Measurements from ENCODE around the gene ZFYVE16.
A peak's percentile ranks its signal among the peaks of the same experiment; 100 is the strongest.
"Not testable (repeated sequence)": the region's sequence is repeated elsewhere in the genome, so short reads cannot be mapped to it uniquely, and the experiment has no call there.

The ZFYVE16 gene

DNA sequence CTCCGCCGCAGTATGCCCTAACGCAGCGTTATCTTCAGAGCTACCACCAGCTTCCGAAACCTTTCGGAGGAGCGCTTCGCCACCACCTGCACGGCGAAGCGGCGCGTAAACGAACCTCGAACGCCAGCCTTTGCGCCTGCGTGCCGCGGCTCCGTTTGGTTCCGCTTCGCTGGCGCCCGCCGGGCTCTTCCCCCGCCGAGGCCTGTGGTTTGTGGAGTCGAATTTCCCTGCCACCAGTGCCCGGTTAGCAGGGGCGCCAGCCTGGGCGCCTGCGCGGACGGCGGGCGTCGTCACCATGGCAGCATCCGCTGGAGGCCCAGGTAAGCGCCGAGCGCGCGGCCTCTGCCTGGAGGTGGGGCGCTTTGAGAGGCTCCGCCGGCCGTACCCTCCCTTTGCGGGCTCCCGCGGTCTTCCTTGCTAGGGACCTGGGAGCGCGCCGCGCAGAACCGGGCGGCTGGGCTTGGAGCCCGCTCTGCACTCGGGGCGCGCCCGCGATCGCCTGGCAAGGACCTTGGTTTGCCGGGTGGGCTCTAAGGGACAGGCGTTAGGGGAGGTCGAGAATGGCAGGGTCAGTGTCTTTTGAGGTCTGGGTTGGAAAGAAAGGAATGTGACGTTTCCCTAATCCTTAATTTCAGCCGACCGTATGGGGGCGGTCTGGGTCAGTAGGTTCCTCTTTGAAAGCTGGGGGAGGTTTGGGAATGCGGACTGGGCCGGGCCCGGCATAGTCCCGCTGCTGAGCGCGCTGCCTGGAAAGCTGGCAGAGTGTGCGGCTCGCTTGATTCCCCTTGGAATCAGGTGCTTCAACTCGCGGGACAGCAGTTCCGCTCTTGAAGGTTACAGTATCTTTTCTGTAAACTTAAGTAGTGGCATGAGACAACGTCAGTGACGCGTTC is 80.2 kb downstream of the ZFYVE16 start, which contains the start of gene FAM151B:
Gene FAM151B (plus strand): TSS at position 272 of the 893 bp plus-strand sequence. CDS start 24 bp downstream, at position 296.
- DNase-seq (ENCODE audit: low read depth in 2 of 2): peak; percentile 59 to 70

DNA sequence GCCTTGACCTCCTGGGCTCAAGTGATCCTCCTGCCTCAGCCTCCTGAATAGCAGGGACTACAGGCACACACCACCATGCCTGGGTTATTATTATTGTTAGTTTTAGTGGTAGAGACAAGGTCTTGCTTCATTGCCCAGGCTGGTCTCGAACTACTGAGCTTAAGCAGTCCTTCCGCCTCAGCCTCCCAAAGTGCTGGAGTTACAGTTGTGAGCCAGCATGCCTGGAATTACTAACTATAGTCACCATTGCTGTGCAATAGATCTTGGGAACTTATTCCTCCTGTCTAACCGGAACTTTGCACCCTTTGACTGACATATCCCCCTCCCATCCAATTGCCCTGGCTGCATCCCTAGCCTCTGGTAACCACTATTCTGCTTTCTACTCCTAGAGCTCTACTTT is 83.4 kb downstream of the ZFYVE16 start:
- DNase-seq (ENCODE audit: low read depth in 2 of 2): no peak

DNA sequence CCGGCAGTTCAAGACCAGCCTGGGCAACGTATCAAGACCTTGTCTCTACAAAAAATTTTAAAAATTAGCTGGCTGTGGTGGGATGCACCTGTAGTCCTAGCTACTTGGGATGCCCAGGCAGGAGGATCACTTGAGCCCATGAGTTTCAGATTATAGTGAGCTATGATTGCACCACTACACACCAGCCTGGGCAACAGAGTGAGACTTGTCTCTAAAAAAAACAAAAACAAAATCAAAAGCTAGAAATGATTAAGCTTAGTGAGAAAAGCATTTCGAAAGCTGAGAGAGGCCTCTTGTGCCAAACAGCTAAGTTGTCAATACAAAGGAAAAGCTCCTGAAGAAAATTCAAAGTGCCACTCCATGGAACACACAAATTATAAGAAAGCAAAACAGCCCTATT is 84.9 kb downstream of the ZFYVE16 start:
- no peak for DNase-seq (ENCODE audit: low read depth in 2 of 2)

DNA sequence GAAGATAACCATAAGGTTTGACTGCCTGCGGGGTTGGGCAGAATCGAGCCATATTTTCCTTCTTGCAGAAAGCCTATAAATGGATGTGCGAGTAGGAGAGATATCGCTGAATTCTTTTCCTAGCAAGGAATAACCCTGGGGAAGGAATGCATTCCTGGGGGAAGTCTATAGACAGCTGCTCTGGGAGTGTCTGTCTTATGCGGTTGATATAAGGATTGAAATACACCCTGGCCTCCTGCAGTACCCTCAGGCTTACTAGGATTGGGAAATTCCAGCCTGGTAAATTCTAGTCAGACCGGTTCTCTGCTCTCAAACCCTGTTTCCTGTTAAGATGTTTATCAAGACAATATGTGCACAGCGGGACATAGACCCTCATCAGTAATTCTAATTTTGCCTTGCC is 85.6 kb downstream of the ZFYVE16 start:
- DNase-seq (ENCODE audit: low read depth in 2 of 2): not testable (repeated sequence)

DNA sequence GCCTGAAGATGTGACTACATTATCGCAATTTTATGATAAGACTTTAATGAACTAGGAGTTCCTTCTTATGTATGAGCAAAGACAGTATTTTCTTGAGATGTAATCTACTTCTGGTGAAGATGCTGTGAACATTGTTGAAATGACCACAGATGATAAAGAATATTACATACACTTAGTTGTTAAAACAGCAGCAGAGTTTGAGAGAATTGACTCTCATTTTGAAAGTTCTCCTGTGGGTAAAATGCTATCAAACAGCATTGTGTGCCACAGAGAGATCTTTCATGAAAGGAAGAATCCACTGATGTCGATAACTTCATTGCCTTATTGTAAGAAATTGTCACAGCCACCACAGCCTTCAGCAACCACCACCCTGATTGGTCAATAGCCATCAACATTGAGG is 88.0 kb downstream of the ZFYVE16 start:
- DNase-seq (ENCODE audit: low read depth in 2 of 2): no peak

DNA sequence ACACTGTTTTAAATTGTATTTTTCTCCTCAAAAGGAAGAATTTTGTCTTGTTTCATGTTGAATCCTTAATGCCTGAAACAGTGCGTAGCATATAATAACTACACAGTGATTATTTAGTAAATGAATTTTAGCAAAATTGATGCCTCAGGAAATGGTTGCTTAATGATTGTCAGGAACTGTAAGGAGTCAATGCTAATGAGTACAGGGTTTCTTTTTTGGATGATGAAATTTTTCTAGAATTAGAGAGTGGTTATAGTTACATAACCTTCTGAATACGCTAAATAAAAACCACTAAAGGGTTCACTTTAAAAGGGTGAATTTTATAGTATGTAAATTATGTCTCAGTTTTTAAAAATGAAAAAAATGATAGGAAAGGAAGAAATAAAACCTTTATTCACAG is 94.9 kb downstream of the ZFYVE16 start:
- no peak for DNase-seq (ENCODE audit: low read depth in 2 of 2)

DNA sequence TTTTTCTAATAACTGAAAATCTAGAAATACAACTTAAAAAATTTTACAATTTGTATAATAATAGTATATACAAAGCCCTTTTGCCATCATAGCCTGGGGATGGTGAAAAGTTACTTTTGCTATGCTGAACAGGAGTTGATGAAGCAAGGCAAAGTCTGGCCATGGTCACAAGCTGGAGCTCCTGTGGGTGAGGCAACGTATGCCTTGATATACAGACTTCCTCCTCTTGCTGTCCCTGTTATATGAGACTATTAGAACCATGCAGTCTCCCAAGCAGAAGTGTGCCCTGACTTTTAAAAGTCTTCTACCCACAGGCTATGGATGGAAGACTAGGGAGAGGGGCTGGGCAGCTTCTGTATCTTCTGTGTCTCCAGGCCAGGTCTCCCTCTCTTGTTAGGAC is 95.8 kb downstream of the ZFYVE16 start:
- no peak for DNase-seq (ENCODE audit: low read depth in 2 of 2)

DNA sequence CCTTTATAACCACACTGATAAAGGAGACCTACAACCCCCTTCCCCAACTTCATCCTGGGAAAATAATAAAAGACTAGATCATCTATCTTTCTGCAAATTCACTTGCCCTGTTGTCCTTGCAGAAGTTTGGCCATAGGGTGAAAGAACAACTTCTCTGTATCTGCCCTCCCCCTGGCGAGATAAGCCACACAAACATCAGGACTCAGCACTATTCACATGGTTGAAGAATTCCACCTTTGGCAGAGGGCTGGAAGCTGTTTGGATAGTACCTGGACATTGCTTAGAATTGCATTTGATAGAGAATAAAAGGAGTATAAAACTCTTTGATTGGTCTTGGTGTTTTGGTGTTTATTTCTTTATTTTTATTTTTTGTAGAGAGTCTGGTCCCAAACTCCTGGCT is 97.0 kb downstream of the ZFYVE16 start:
- DNase-seq (ENCODE audit: low read depth in 2 of 2): no peak

DNA sequence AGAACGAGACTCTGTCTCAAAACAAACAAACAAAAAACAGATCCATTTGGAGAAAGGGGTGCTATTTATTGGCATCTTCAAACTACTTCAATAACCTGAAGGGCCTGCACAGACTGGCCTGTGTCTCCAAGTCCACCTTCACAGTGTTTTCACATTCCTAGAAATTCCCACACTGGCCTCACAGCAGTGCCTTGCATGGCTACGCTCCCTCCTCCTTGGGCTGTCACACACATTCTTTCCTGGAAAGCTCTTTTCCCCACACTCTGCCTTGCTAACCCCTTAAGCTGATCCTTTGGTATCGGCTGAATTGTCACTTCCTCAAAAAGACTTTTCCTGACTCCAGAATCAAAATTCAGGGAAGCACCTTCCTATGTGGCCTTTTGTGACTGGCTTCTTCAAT is 99.8 kb downstream of the ZFYVE16 start:
- no peak for DNase-seq (ENCODE audit: low read depth in 2 of 2)

DNA sequence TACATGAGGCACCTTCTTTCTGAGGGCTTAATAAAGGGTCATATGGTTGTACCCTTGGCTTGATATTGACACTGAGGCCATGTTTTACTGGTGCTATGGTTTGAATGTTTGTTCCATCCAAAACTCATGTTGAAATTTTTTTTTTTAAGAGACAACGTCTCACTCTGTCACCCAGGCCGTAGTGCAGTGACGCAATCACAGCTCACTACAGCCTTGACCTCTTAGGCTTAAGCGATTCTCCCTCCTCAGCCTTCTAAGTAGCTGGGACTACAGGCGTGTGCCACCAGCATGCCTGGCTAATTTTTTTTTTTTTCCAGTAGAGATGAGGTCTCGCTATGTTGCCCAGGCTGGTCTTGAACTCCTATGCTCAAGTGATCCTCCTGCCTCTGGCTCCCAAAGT is 101.0 kb downstream of the ZFYVE16 start:
- no peak for DNase-seq (ENCODE audit: low read depth in 2 of 2)

DNA sequence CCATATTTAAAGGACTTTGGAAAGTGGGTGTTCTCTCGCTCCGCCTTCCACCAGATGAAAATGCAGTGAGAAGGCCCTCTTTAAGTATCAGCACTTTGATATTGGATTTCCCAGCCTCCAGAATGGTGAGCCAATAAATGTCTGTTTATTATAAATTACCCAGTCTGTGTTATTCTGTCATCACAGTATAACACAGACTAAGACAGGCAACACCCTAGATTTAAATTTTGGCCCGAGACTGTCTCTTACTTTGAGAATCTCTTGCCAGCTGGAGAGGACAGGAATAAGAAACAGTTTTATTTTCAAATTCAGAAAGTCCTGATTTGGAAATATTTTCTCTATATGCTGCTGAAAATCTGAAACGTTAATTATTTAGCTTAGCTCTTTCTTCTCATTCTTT is 101.5 kb downstream of the ZFYVE16 start:
- DNase-seq (ENCODE audit: low read depth in 2 of 2): no peak

DNA sequence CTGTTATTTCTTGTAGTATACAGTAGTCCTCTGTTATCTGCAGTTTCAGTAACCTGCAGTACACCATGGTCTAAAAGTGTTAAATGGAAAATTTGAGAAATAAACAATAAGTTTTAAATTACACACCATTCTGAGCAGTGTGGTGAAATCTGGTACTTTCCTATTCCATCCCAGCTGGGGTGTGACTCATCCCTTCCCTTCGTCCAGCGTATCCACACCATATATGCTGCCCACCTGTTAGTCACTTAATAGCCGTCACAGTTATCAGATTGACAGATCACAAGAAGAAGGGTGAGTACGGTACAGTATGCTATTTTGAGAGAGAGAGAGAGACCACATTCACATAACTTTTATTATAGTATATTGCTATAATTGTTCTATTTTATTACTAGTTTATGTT is 109.0 kb downstream of the ZFYVE16 start:
- peak in 1 of 2 donors; percentile 7 for DNase-seq (ENCODE audit: low read depth in 2 of 2)

Data from activated CD4-positive, alpha-beta T cell treated with anti-CD3 and anti-CD28 coated beads for 24 hours (primary cell).